Effector memory CD8-positive, alpha-beta T cell (primary cell): ENCODE data around the gene SYF2.
"Not testable (repeated sequence)": the region's sequence is repeated elsewhere in the genome, so short reads cannot be mapped to it uniquely, and the experiment has no call there.

Experiments used
- ATAC-seq: fragments of 150-1000 bp; cut with Tn5 transposase; replicated peaks from 2 replicates; pipeline ENCODE4 v1.10.0; 2021; ENCODE audit warnings: mild to moderate bottlenecking, moderate library complexity
- DNase-seq, 3 experiments: peaks; one replicate each; pipeline ENCODE4 v3.0.0; 2021
- H3K27ac Mint-ChIP-seq, 2 donors: one replicate each; pipeline ENCODE4 v1.8.0; 2022; ENCODE audit warnings: mild to moderate bottlenecking in 2 of 2, mixed read lengths in 2 of 2, moderate library complexity in 2 of 2
- H3K27me3 Mint-ChIP-seq, 2 donors: one replicate each; pipeline ENCODE4 v1.8.0; 2022; ENCODE audit warnings: mixed read lengths in 2 of 2
- H3K36me3 Mint-ChIP-seq: one replicate; pipeline ENCODE4 v1.8.0; 2022; ENCODE audit warnings: mild to moderate bottlenecking, moderate library complexity, mixed read lengths; ENCODE audit not compliant: insufficient read depth
- H3K4me1 Mint-ChIP-seq, 2 donors: one replicate each; pipeline ENCODE4 v1.8.0; 2022; ENCODE audit warnings: low read depth in 2 of 2, mixed read lengths in 2 of 2
- H3K4me3 Mint-ChIP-seq, 2 donors: one replicate each; pipeline ENCODE4 v1.8.0; 2022; ENCODE audit warnings: mild to moderate bottlenecking in 2 of 2, mixed read lengths in 2 of 2, moderate library complexity in 2 of 2
- H3K9me3 Mint-ChIP-seq, 2 donors: one replicate each; pipeline ENCODE4 v1.8.0; 2022; ENCODE audit warnings: mixed read lengths in 2 of 2
- total RNA-seq, 9 experiments: gene quantifications; one replicate each; lab custom pipeline; 2026; lab: John Stamatoyannopoulos, UW

Gene SYF2
- 59.8 to 135 (median 99.9) reads per million in 9 experiments for total RNA-seq

GRCh38 chr1:25232027-25232865 is at the start of gene SYF2:
Gene SYF2, minus strand, starts transcription at chr1:25232502. Its CDS starts 35 bp downstream, at chr1:25232467.
- Mint-ChIP-seq H3K9me3 (no peaks in the 10 kb centered on the region), H3K27ac (no peak within 1 kb of the TSS), H3K4me1 (peaks cover 11 to 17% of the 10 kb centered on the region in 2 donors), H3K4me3 (no peak within 1 kb of the TSS), H3K36me3 (peaks cover 14% of the 10 kb centered on the region), H3K27me3 (no peaks in the 10 kb centered on the region)
- peak; percentile 84 to 87 (median 85) for DNase-seq
- ATAC-seq, result peak; percentile 91

GRCh38 chr1:25279693-25280111 is 47.4 kb upstream of the SYF2 start:
- H3K27me3 Mint-ChIP-seq, H3K27ac Mint-ChIP-seq, DNase-seq, H3K36me3 Mint-ChIP-seq, H3K4me1 Mint-ChIP-seq, H3K9me3 Mint-ChIP-seq, ATAC-seq, H3K4me3 Mint-ChIP-seq: not testable (repeated sequence)

- not testable (repeated sequence) for H3K9me3 Mint-ChIP-seq, DNase-seq, H3K27ac Mint-ChIP-seq, H3K4me3 Mint-ChIP-seq, ATAC-seq, H3K27me3 Mint-ChIP-seq, H3K36me3 Mint-ChIP-seq, H3K4me1 Mint-ChIP-seq
Measured at GRCh38 chr1:25278790-25279189, 46.5 kb upstream of the SYF2 start.

- H3K27ac Mint-ChIP-seq, H3K36me3 Mint-ChIP-seq, H3K27me3 Mint-ChIP-seq, ATAC-seq, DNase-seq, H3K4me1 Mint-ChIP-seq, H3K9me3 Mint-ChIP-seq, H3K4me3 Mint-ChIP-seq: not testable (repeated sequence)
Measured at GRCh38 chr1:25278358-25278757, 46.1 kb upstream of the SYF2 start.

GRCh38 chr1:25277295-25277694 is 45.0 kb upstream of the SYF2 start:
- DNase-seq, H3K9me3 Mint-ChIP-seq, H3K27ac Mint-ChIP-seq, H3K27me3 Mint-ChIP-seq, H3K36me3 Mint-ChIP-seq, H3K4me3 Mint-ChIP-seq, ATAC-seq, H3K4me1 Mint-ChIP-seq: not testable (repeated sequence)

GRCh38 chr1:25275648-25276047 is 43.3 kb upstream of the SYF2 start:
- not testable (repeated sequence) for ATAC-seq, H3K9me3 Mint-ChIP-seq, DNase-seq, H3K27me3 Mint-ChIP-seq, H3K4me1 Mint-ChIP-seq, H3K27ac Mint-ChIP-seq, H3K36me3 Mint-ChIP-seq, H3K4me3 Mint-ChIP-seq

GRCh38 chr1:25272238-25272637 is 39.9 kb upstream of the SYF2 start, which contains the start of gene RHD:
Gene RHD, plus strand, starts transcription at chr1:25272509. Its CDS starts 39 bp downstream, at chr1:25272548.
- not testable (repeated sequence) for H3K27me3 Mint-ChIP-seq, H3K4me3 Mint-ChIP-seq, H3K36me3 Mint-ChIP-seq

GRCh38 chr1:25268143-25268760 is 36.0 kb upstream of the SYF2 start:
- not testable (repeated sequence) for ATAC-seq, H3K9me3 Mint-ChIP-seq, H3K27me3 Mint-ChIP-seq, DNase-seq
- Mint-ChIP-seq H3K4me3 (peak overlapping the region; percentile 81 to 84), H3K4me1 (peaks cover 3 to 11% of the 10 kb centered on the region in 2 donors), H3K36me3 (peaks cover 16% of the 10 kb centered on the region), H3K27ac (peak overlapping the region; percentile 91 to 95)

More at GRCh38 chr1:25272238-25272637, 39.9 kb upstream of the SYF2 start, which contains the start of gene RHD:
- DNase-seq, H3K27ac Mint-ChIP-seq, H3K4me1 Mint-ChIP-seq, ATAC-seq, H3K9me3 Mint-ChIP-seq: not testable (repeated sequence)

GRCh38 chr1:25267288-25268142 is 35.2 kb upstream of the SYF2 start:
- Mint-ChIP-seq H3K27ac (peak overlapping the region; percentile 91 to 95), H3K4me3 (peak overlapping the region; percentile 81 to 84), H3K4me1 (peaks cover 8 to 14% of the 10 kb centered on the region in 2 donors), H3K36me3 (peaks cover 16% of the 10 kb centered on the region)
- not testable (repeated sequence) for H3K9me3 Mint-ChIP-seq, H3K27me3 Mint-ChIP-seq
- ATAC-seq, result peak; percentile 70
- DNase-seq, result peak; percentile 92 to 97 (median 94)

GRCh38 chr1:25266554-25267287 is 34.4 kb upstream of the SYF2 start:
- not testable (repeated sequence) for H3K27me3 Mint-ChIP-seq, H3K9me3 Mint-ChIP-seq
- Mint-ChIP-seq H3K4me3 (peak overlapping the region; percentile 82 to 94), H3K36me3 (peaks cover 24% of the 10 kb centered on the region), H3K4me1 (peaks cover 8 to 14% of the 10 kb centered on the region in 2 donors), H3K27ac (peak overlapping the region in 1 of 2 donors; percentile 95)
- peak in 2 of 3 experiments; percentile 30 to 32 for DNase-seq
- ATAC-seq, result peak; percentile 40

- ATAC-seq, H3K4me3 Mint-ChIP-seq, H3K9me3 Mint-ChIP-seq, DNase-seq, H3K27me3 Mint-ChIP-seq: not testable (repeated sequence)
- H3K27ac Mint-ChIP-seq, result peak overlapping the region in 1 of 2 donors; percentile 57
- H3K36me3 Mint-ChIP-seq, result peaks cover 31% of the 10 kb centered on the region
- peaks cover 14 to 17% of the 10 kb centered on the region in 2 donors for H3K4me1 Mint-ChIP-seq
Measured at GRCh38 chr1:25260336-25260735, 28.0 kb upstream of the SYF2 start.

- Mint-ChIP-seq H3K27ac (peak overlapping the region in 1 of 2 donors; percentile 60), H3K4me1 (peaks cover 14 to 22% of the 10 kb centered on the region in 2 donors), H3K36me3 (peaks cover 31% of the 10 kb centered on the region)
- H3K4me3 Mint-ChIP-seq, H3K9me3 Mint-ChIP-seq, H3K27me3 Mint-ChIP-seq, DNase-seq: not testable (repeated sequence)
- peak; percentile 79 for ATAC-seq
Measured at GRCh38 chr1:25259813-25260212, 27.5 kb upstream of the SYF2 start.
